ENCODE results near the gene SH2D5. TPM values are rescaled to one million over a fixed set of nuclear protein-coding genes. Genes with fewer than 3 reads are reported as not detected.
A peak's percentile ranks its signal among the peaks of the same experiment; 100 is the strongest.

SH2D5 gene
- total and polyA plus RNA-seq, 2 donors (not counting 3 experiments of a cell fraction or from before 2014, with no cell fraction given) = 0.23 to 1.0 TPM

GRCh38 chr1:20733360-20733975, 965 bp upstream of the SH2D5 start:
- Histone ChIP-seq H3K27me3 (ENCODE audit: control insufficient read depth in 2 of 2, insufficient read depth in 2 of 2, low read length in 2 of 2) (peaks cover 7 to 16% of the 10 kb centered on the region in 2 experiments), H4K20me1 (replicated peaks; ENCODE audit: control insufficient read depth, extremely low read depth, insufficient read depth, low read length) (no peaks in the 10 kb centered on the region), H3K9me3 (replicated peaks; ENCODE audit: control insufficient read depth, insufficient read depth, low read length) (no peaks in the 10 kb centered on the region), H3K9ac (replicated peaks; ENCODE audit: extremely low read depth, insufficient read depth, low read length) (peak overlapping the region; percentile 17), H3K79me2 (ENCODE audit: control insufficient read depth, insufficient read depth, low read length) (no peaks in the 10 kb centered on the region), H3K9me1 (replicated peaks; ENCODE audit: control insufficient read depth, extremely low read depth, insufficient read depth, low read length) (no peaks in the 10 kb centered on the region), H3K4me2 (ENCODE audit: insufficient read depth, low read length) (peak overlapping the region; percentile 76), H3K36me3 (ENCODE audit: control insufficient read depth in 2 of 2, extremely low read depth in 1 of 2, insufficient read depth in 2 of 2, low read length in 2 of 2) (peaks cover 0 to 5% of the 10 kb centered on the region in 2 experiments), H2AFZ (ENCODE audit: low read depth, low read length) (no peak overlapping the region), H3K4me1 (ENCODE audit: control insufficient read depth, extremely low read depth, insufficient read depth, low read length) (peaks cover 14% of the 10 kb centered on the region), H3K27ac (ENCODE audit: insufficient read depth, low read depth, low read length) (peak overlapping the region; percentile 26), H3K4me3 (replicated peaks in 1 of 3; ENCODE audit: insufficient read depth in 1 of 3, low read depth in 1 of 3, low read length in 3 of 3) (no peak overlapping the region)
- dilution Hi-C loops (cut with MboI; ENCODE audit: extremely low pct_ligation_motif_present, low sequenced_read_pairs) (no loop called here), intact Hi-C loops (cut with micrococcal nuclease) (loop anchor here (1.0 kb wide), 1 partner anchor 37 kb away; no protein-coding TSS in a partner anchor)
- POLR2A ChIA-PET = interaction anchor here (1.1 kb wide), 1 partner anchor 53 kb away, joined by 4 read pairs; no protein-coding TSS in a partner anchor
- TF ChIP-seq MAX (IDR thresholded peaks at IDR 0.05; ENCODE audit: insufficient read depth, insufficient read length) (no peak), GATA2 (IDR thresholded peaks at IDR 0.05; ENCODE audit: insufficient read depth, insufficient read length, low read depth, low read length) (no peak), EZH2 (IDR thresholded peaks at IDR 0.05; ENCODE audit: borderline replicate concordance, low read depth, low read length, severe bottlenecking) (no peak), POLR2A (IDR thresholded peaks at IDR 0.05; ENCODE audit: low read depth, low read length) (no peak), POLR2AphosphoS5 (IDR thresholded peaks at IDR 0.05; ENCODE audit: insufficient read depth, low read depth, low read length) (no peak), JUN (IDR thresholded peaks at IDR 0.05; ENCODE audit: borderline replicate concordance, insufficient read depth, insufficient read length, low read depth) (no peak), MYC (IDR thresholded peaks at IDR 0.05; ENCODE audit: low read depth, low read length) (no peak), FOS (IDR thresholded peaks at IDR 0.05; ENCODE audit: borderline replicate concordance, insufficient read depth, low read length) (no peak), CTCF (IDR thresholded peaks at IDR 0.05; ENCODE audit: extremely low read depth in 1 of 2, insufficient read depth in 1 of 2, low read depth in 1 of 2, low read length in 2 of 2) (no peak)
- BruUV-seq (replicated peaks) = TSS peak; percentile 79
- FAIRE-seq = no peak
- DNase-seq (ENCODE audit: low read depth, low spot score) = no peak
- CTCF ChIA-PET = interaction anchor here (1.0 to 2.5 kb wide), 7 partner anchors 15 to 462 kb away, joined by 4 to 18 read pairs (median 6); partner anchors contain the start of gene KIF17

Data from endothelial cell of umbilical vein (primary cell).